ENCODE data around the gene EYS. TPM values are rescaled to one million over a fixed set of nuclear protein-coding genes. Genes with fewer than 3 reads are reported as not detected.

Gene EYS
- polyA plus RNA-seq, 1 of the 3 experiments (the other 2 are of a cell fraction): 0.05 TPM

DNA sequence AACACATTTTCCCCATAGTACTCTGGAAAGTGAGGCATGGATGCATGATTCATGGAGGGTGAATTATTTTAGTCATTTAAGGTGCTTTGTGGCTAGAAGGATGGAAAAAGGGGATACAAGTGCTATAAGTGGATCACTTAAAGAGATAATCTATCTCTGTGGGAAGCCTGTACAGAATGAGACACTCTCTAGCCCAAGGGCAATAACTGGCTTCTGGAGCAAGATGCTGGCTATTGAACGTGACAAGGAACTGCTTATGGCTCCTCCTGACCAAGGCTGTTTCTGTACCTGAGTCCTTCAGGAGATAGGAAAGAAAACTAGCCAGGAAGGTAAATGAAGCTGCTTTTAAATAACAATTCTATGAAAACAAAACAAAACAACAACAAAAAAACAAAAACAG, 590.7 kb downstream of the EYS start:
- 14% methylated on average over 1 of the region's 1 CpG for WGBS (ENCODE audit: low lambda C conversion rate)
- DNase-seq: no peak

More for the DNA sequence above, 590.7 kb downstream of the EYS start:
- Histone ChIP-seq H3K36me3 (replicated peaks in 1 of 2; ENCODE audit: control insufficient read depth in 1 of 2, insufficient read depth in 2 of 2, low read length in 1 of 2) (no peaks in the 10 kb centered on the region), H3K4me2 (no peak overlapping the region), H3K9ac (no peak overlapping the region), H3K9me3 (no peaks in the 10 kb centered on the region), H3K27ac (ENCODE audit: low read depth in 2 of 2, low read length in 1 of 2) (no peak overlapping the region), H3F3A (replicated peaks; ENCODE audit: insufficient read depth) (no peaks in the 10 kb centered on the region), H3K79me2 (ENCODE audit: insufficient read depth) (no peaks in the 10 kb centered on the region), H2AFZ (ENCODE audit: low read depth) (no peak overlapping the region), H3K4me3 (ENCODE audit: low read depth in 2 of 2, low read length in 1 of 2) (no peak overlapping the region), H4K20me1 (ENCODE audit: insufficient read depth) (no peaks in the 10 kb centered on the region), H3K9me2 (no peaks in the 10 kb centered on the region), H3K4me1 (ENCODE audit: control insufficient read depth in 1 of 2, insufficient read depth in 2 of 2, low read depth in 1 of 2, low read length in 1 of 2) (no peaks in the 10 kb centered on the region; a peak in 1 of 4 replicates), H3K27me3 (ENCODE audit: insufficient read depth) (no peaks in the 10 kb centered on the region)
- ChIA-PET POLR2A (no interaction called here), CTCF (no interaction called here)
- TF ChIP-seq TAF1 (IDR thresholded peaks at IDR 0.05; ENCODE audit: borderline replicate concordance, low read depth, low read length): no peak
- TF ChIP-seq MEF2A (IDR thresholded peaks at IDR 0.05; ENCODE audit: borderline replicate concordance, low read depth): no peak
- TF ChIP-seq, protein P1, sequence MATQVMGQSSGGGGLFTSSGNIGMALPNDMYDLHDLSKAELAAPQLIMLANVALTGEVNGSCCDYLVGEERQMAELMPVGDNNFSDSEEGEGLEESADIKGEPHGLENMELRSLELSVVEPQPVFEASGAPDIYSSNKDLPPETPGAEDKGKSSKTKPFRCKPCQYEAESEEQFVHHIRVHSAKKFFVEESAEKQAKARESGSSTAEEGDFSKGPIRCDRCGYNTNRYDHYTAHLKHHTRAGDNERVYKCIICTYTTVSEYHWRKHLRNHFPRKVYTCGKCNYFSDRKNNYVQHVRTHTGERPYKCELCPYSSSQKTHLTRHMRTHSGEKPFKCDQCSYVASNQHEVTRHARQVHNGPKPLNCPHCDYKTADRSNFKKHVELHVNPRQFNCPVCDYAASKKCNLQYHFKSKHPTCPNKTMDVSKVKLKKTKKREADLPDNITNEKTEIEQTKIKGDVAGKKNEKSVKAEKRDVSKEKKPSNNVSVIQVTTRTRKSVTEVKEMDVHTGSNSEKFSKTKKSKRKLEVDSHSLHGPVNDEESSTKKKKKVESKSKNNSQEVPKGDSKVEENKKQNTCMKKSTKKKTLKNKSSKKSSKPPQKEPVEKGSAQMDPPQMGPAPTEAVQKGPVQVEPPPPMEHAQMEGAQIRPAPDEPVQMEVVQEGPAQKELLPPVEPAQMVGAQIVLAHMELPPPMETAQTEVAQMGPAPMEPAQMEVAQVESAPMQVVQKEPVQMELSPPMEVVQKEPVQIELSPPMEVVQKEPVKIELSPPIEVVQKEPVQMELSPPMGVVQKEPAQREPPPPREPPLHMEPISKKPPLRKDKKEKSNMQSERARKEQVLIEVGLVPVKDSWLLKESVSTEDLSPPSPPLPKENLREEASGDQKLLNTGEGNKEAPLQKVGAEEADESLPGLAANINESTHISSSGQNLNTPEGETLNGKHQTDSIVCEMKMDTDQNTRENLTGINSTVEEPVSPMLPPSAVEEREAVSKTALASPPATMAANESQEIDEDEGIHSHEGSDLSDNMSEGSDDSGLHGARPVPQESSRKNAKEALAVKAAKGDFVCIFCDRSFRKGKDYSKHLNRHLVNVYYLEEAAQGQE (IDR thresholded peaks at IDR 0.05; ENCODE audit: low read depth, low read length): no peak
- TF ChIP-seq, protein P2, sequence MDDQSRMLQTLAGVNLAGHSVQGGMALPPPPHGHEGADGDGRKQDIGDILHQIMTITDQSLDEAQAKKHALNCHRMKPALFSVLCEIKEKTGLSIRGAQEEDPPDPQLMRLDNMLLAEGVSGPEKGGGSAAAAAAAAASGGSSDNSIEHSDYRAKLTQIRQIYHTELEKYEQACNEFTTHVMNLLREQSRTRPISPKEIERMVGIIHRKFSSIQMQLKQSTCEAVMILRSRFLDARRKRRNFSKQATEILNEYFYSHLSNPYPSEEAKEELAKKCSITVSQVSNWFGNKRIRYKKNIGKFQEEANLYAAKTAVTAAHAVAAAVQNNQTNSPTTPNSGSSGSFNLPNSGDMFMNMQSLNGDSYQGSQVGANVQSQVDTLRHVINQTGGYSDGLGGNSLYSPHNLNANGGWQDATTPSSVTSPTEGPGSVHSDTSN (IDR thresholded peaks at IDR 0.05): no peak
- no peak for TF ChIP-seq ELF1 (IDR thresholded peaks at IDR 0.05)
- no peak for TF ChIP-seq SMC3 (IDR thresholded peaks at IDR 0.05; ENCODE audit: low read depth, low read length)
- no peak for TF ChIP-seq GATA2 (CRISPR knock-in tag; IDR thresholded peaks at IDR 0.05)
- TF ChIP-seq FOSL2 (IDR thresholded peaks at IDR 0.05; ENCODE audit: borderline replicate concordance, low read depth): no peak
- TF ChIP-seq NRF1 (IDR thresholded peaks at IDR 0.05; ENCODE audit: low read depth, low read length): no peak
- TF ChIP-seq RCOR1 (IDR thresholded peaks at IDR 0.05; ENCODE audit: low read length): no peak
- TF ChIP-seq TEAD4 (IDR thresholded peaks at IDR 0.05; ENCODE audit: borderline replicate concordance, insufficient read depth): no peak
- no peak for TF ChIP-seq EZH2phosphoT487 (IDR thresholded peaks at IDR 0.05; ENCODE audit: borderline replicate concordance, low read depth)
- TF ChIP-seq JUND (IDR thresholded peaks at IDR 0.05): no peak
- TF ChIP-seq MXI1 (IDR thresholded peaks at IDR 0.05; ENCODE audit: low read depth, low read length): no peak
- TF ChIP-seq, protein P3, sequence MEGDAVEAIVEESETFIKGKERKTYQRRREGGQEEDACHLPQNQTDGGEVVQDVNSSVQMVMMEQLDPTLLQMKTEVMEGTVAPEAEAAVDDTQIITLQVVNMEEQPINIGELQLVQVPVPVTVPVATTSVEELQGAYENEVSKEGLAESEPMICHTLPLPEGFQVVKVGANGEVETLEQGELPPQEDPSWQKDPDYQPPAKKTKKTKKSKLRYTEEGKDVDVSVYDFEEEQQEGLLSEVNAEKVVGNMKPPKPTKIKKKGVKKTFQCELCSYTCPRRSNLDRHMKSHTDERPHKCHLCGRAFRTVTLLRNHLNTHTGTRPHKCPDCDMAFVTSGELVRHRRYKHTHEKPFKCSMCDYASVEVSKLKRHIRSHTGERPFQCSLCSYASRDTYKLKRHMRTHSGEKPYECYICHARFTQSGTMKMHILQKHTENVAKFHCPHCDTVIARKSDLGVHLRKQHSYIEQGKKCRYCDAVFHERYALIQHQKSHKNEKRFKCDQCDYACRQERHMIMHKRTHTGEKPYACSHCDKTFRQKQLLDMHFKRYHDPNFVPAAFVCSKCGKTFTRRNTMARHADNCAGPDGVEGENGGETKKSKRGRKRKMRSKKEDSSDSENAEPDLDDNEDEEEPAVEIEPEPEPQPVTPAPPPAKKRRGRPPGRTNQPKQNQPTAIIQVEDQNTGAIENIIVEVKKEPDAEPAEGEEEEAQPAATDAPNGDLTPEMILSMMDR (IDR thresholded peaks at IDR 0.05): no peak
- no peak for TF ChIP-seq TCF12 (IDR thresholded peaks at IDR 0.05)

All from SK-N-SH (cell line).